ENCODE results near the gene GM2A.
"Not testable (repeated sequence)": the region's sequence is repeated elsewhere in the genome, so short reads cannot be mapped to it uniquely, and the experiment has no call there.

The GM2A gene

GRCh38 chr5:151284392-151284967 lies 31.5 kb downstream of the GM2A start:
- in situ Hi-C loops (cut with HindIII; ENCODE audit: low sequenced_read_pairs): no loop called here

- in situ Hi-C loops (cut with HindIII; ENCODE audit: low sequenced_read_pairs): no loop called here
Measured at GRCh38 chr5:151285683-151286082, 32.7 kb downstream of the GM2A start.

GRCh38 chr5:151286246-151286645 lies 33.3 kb downstream of the GM2A start:
- in situ Hi-C loops (cut with HindIII; ENCODE audit: low sequenced_read_pairs): no loop called here

GRCh38 chr5:151288180-151288579 lies 35.2 kb downstream of the GM2A start:
- in situ Hi-C loops (cut with HindIII; ENCODE audit: low sequenced_read_pairs): no loop called here

- in situ Hi-C loops (cut with HindIII; ENCODE audit: low sequenced_read_pairs): no loop called here
Measured at GRCh38 chr5:151293624-151294023, 40.6 kb downstream of the GM2A start.

- in situ Hi-C loops (cut with HindIII; ENCODE audit: low sequenced_read_pairs): no loop called here
Measured at GRCh38 chr5:151295138-151295537, 42.2 kb downstream of the GM2A start.

- in situ Hi-C loops (cut with HindIII; ENCODE audit: low sequenced_read_pairs): no loop called here
Measured at GRCh38 chr5:151295791-151296477, 42.9 kb downstream of the GM2A start.

GRCh38 chr5:151296478-151296830 lies 43.5 kb downstream of the GM2A start:
- in situ Hi-C loops (cut with HindIII; ENCODE audit: low sequenced_read_pairs): no loop called here

GRCh38 chr5:151296974-151297373 lies 44.0 kb downstream of the GM2A start:
- in situ Hi-C loops (cut with HindIII; ENCODE audit: low sequenced_read_pairs): no loop called here

GRCh38 chr5:151298063-151298855 lies 45.3 kb downstream of the GM2A start:
- in situ Hi-C loops (cut with HindIII; ENCODE audit: low sequenced_read_pairs): no loop called here

GRCh38 chr5:151303666-151304065 lies 50.7 kb downstream of the GM2A start, which contains the start of gene SLC36A3:
SLC36A3 (minus strand) TSS chr5:151303766; CDS start chr5:151303354, 412 bp downstream.
- in situ Hi-C loops (cut with HindIII; ENCODE audit: low sequenced_read_pairs): no loop called here

- in situ Hi-C loops (cut with HindIII; ENCODE audit: low sequenced_read_pairs): not testable (repeated sequence)
Measured at GRCh38 chr5:151309266-151309665, 56.3 kb downstream of the GM2A start.

- in situ Hi-C loops (cut with HindIII; ENCODE audit: low sequenced_read_pairs): not testable (repeated sequence)
Measured at GRCh38 chr5:151309821-151310220, 56.8 kb downstream of the GM2A start.

- in situ Hi-C loops (cut with HindIII; ENCODE audit: low sequenced_read_pairs): no loop called here
Measured at GRCh38 chr5:151310932-151311331, 57.9 kb downstream of the GM2A start.

- in situ Hi-C loops (cut with HindIII; ENCODE audit: low sequenced_read_pairs): no loop called here
Measured at GRCh38 chr5:151312756-151313324, 59.9 kb downstream of the GM2A start.

GRCh38 chr5:151313357-151313756 lies 60.4 kb downstream of the GM2A start:
- in situ Hi-C loops (cut with HindIII; ENCODE audit: low sequenced_read_pairs): no loop called here

- in situ Hi-C loops (cut with HindIII; ENCODE audit: low sequenced_read_pairs): no loop called here
Measured at GRCh38 chr5:151315998-151316597, 63.1 kb downstream of the GM2A start.

GRCh38 chr5:151317871-151318270 lies 64.9 kb downstream of the GM2A start:
- in situ Hi-C loops (cut with HindIII; ENCODE audit: low sequenced_read_pairs): no loop called here

- in situ Hi-C loops (cut with HindIII; ENCODE audit: low sequenced_read_pairs): no loop called here
Measured at GRCh38 chr5:151318850-151319732, 66.1 kb downstream of the GM2A start.

Data from DLD1 (cell line).